ENCODE measurements around the gene DBF4. TPM values are rescaled to one million over a fixed set of nuclear protein-coding genes. Genes with fewer than 3 reads are reported as not detected.

Gene DBF4
- total and polyA plus RNA-seq, 2 of the 13 experiments (the other 11 are each of a cell fraction or from before 2014, with no cell fraction given) = 5.0 to 64.4 TPM

DNA sequence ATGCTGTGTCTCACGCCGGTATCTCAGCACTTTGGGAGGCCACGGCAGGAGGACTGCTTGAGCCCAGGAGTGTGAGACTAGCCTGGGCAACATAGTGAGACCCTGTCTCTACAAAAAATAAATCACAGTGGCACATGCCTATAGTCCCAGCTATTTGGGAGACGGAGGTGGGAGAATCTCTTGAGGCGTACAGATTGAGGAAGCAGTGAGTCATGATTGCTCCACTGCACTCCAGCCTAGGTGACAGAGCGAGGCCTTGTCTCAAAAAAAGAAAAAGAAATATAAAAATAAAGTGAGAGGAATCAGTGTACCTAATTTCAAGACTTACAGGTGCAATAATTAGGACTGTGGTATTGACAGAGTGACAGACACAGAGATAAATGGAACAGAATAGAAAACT lies 24.0 kb upstream of the DBF4 start:
- no peaks in the 10 kb centered on the region for H4K20me1 ChIP-seq (ENCODE audit: insufficient read depth, low read length)
- FAIRE-seq = no peak
- ChIA-PET CTCF (ENCODE audit: low intra/inter-chr PET ratio, low total read pairs) (no interaction called here), POLR2A (no interaction called here)
- ATAC-seq = no peak
- DNase-seq (ENCODE audit: low spot score) = no peak
- no peaks in the 10 kb centered on the region for H3K27me3 ChIP-seq (ENCODE audit: control insufficient read depth in 1 of 2, insufficient read depth in 2 of 2, low read length in 2 of 2)
- H3K9ac ChIP-seq (ENCODE audit: insufficient read depth, low read depth, low read length) = no peak overlapping the region
- TF ChIP-seq, protein P1, sequence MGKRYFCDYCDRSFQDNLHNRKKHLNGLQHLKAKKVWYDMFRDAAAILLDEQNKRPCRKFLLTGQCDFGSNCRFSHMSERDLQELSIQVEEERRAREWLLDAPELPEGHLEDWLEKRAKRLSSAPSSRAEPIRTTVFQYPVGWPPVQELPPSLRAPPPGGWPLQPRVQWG (CRISPR knock-in tag; IDR thresholded peaks at IDR 0.05; ENCODE audit: borderline replicate concordance, low read depth) = no peak
- no peak for TF ChIP-seq ZNF782 (CRISPR knock-in tag; IDR thresholded peaks at IDR 0.05; ENCODE audit: borderline replicate concordance)
- TF ChIP-seq, protein P2, sequence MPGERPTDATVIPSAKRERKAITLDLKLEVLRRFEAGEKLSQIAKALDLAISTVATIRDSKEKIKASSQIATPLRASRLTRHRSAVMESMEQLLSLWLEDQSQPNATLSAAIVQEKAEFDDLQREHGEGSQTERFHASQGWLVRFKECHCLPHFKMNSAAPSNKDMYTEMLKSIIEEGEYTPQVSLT (CRISPR knock-in tag; IDR thresholded peaks at IDR 0.05; ENCODE audit: borderline replicate concordance, low read depth) = no peak
- TF ChIP-seq, protein P3, sequence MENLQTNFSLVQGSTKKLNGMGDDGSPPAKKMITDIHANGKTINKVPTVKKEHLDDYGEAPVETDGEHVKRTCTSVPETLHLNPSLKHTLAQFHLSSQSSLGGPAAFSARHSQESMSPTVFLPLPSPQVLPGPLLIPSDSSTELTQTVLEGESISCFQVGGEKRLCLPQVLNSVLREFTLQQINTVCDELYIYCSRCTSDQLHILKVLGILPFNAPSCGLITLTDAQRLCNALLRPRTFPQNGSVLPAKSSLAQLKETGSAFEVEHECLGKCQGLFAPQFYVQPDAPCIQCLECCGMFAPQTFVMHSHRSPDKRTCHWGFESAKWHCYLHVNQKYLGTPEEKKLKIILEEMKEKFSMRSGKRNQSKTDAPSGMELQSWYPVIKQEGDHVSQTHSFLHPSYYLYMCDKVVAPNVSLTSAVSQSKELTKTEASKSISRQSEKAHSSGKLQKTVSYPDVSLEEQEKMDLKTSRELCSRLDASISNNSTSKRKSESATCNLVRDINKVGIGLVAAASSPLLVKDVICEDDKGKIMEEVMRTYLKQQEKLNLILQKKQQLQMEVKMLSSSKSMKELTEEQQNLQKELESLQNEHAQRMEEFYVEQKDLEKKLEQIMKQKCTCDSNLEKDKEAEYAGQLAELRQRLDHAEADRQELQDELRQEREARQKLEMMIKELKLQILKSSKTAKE (CRISPR knock-in tag; IDR thresholded peaks at IDR 0.05; ENCODE audit: borderline replicate concordance) = no peak
- TF ChIP-seq RAD21 (CRISPR knock-in tag; IDR thresholded peaks at IDR 0.05) = no peak
- TF ChIP-seq, protein P4, sequence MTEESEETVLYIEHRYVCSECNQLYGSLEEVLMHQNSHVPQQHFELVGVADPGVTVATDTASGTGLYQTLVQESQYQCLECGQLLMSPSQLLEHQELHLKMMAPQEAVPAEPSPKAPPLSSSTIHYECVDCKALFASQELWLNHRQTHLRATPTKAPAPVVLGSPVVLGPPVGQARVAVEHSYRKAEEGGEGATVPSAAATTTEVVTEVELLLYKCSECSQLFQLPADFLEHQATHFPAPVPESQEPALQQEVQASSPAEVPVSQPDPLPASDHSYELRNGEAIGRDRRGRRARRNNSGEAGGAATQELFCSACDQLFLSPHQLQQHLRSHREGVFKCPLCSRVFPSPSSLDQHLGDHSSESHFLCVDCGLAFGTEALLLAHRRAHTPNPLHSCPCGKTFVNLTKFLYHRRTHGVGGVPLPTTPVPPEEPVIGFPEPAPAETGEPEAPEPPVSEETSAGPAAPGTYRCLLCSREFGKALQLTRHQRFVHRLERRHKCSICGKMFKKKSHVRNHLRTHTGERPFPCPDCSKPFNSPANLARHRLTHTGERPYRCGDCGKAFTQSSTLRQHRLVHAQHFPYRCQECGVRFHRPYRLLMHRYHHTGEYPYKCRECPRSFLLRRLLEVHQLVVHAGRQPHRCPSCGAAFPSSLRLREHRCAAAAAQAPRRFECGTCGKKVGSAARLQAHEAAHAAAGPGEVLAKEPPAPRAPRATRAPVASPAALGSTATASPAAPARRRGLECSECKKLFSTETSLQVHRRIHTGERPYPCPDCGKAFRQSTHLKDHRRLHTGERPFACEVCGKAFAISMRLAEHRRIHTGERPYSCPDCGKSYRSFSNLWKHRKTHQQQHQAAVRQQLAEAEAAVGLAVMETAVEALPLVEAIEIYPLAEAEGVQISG (CRISPR knock-in tag; IDR thresholded peaks at IDR 0.05) = no peak
- TF ChIP-seq AHR (CRISPR knock-in tag; IDR thresholded peaks at IDR 0.05) = no peak
- TF ChIP-seq MAF1 (CRISPR knock-in tag; IDR thresholded peaks at IDR 0.05; ENCODE audit: borderline replicate concordance) = no peak
- TF ChIP-seq, protein P5, sequence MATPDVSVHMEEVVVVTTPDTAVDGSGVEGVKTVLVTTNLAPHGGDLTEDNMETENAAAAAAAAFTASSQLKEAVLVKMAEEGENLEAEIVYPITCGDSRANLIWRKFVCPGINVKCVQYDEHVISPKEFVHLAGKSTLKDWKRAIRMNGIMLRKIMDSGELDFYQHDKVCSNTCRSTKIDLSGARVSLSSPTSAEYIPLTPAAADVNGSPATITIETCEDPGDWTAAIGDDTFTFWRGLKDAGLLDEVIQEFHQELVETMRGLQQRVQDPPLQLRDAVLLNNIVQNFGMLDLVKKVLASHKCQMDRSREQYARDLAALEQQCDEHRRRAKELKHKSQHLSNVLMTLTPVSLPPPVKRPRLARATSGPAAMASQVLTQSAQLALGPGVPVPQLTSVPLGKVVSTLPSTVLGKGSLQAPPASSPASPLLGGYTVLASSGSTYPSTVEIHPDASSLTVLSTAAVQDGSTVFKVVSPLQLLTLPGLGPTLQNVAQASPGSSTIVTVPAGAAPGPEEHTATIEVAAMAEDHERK (CRISPR knock-in tag; IDR thresholded peaks at IDR 0.05; ENCODE audit: low read depth) = no peak
- TF ChIP-seq NRL (CRISPR knock-in tag; IDR thresholded peaks at IDR 0.05; ENCODE audit: borderline replicate concordance) = no peak
- BruUV-seq (replicated peaks) = no TSS peak
- no peak overlapping the region for H3K4me3 ChIP-seq (replicated peaks in 1 of 3; ENCODE audit: insufficient read depth in 1 of 3, low read depth in 2 of 3, low read length in 3 of 3)
- no peaks in the 10 kb centered on the region for H3K4me1 ChIP-seq (ENCODE audit: insufficient read depth, low read length)
- intact Hi-C loops (cut with micrococcal nuclease; ENCODE audit: unreplicated experiment) (no loop called here), in situ Hi-C loops (cut with HindIII; ENCODE audit: extremely low pct_ligation_motif_present, low pct_unique_long_range_greater_than_20kb) (no loop called here)
- H3K9me3 ChIP-seq (ENCODE audit: low read length) = no peaks in the 10 kb centered on the region
- 98% methylated on average over 6 of the region's 6 CpGs for WGBS (ENCODE audit: low lambda C conversion rate)
- H3K27ac ChIP-seq (ENCODE audit: extremely low read length, insufficient read depth, low read length) = no peak overlapping the region
- no peaks in the 10 kb centered on the region for H3K79me2 ChIP-seq (ENCODE audit: insufficient read depth, low read length)
- H3K36me3 ChIP-seq (replicated peaks in 1 of 2; ENCODE audit: control insufficient read depth in 1 of 2, insufficient read depth in 2 of 2, low read length in 2 of 2) = peaks cover 2 to 29% of the 10 kb centered on the region in 2 experiments; a peak in 2 of 5 replicates
- H2AFZ ChIP-seq (ENCODE audit: low read length) = no peak overlapping the region
- H3K4me2 ChIP-seq (ENCODE audit: low read depth, low read length) = no peak overlapping the region
